HepG2 (cell line): ENCODE measurements around the gene FBXL22. TPM values are rescaled to one million over a fixed set of nuclear protein-coding genes. Genes with fewer than 3 reads are reported as not detected.

Experiments used
- ATAC-seq: fragments of 200-7000 bp; cut with Tn5 transposase; 3 replicates; pipeline ENCODE4 v1.9.1; 2020; ENCODE audit warnings: mild to moderate bottlenecking, moderate library complexity
- BruUV-seq: library from RNA; stranded (reverse); fragments of 400-500 nt; replicated peaks from 2 replicates; lab custom pipeline; 2021; lab: Mats Ljungman, UMichigan
- CTCF ChIA-PET: fragments of 300-600 bp; formaldehyde crosslinking; extraction: SDS; loops from one replicate; lab custom pipeline; 2021; ENCODE audit warnings: low total read pairs, inconsistent platforms, low intra/inter-chr PET ratio; lab: Yijun Ruan, JAX
- POLR2A ChIA-PET: fragments of 350-600 bp; sonication (Branson Sonifier 250); formaldehyde crosslinking; loops from one replicate; lab custom pipeline; 2020; ENCODE audit warnings: antibody characterized with exemption, inconsistent platforms; lab: Yijun Ruan, JAX
- DNase-seq: peaks from one replicate; pipeline ENCODE4 v3.0.0-alpha.2; 2015; ENCODE audit warnings: low spot score
- FAIRE-seq: peaks from 3 replicates; lab custom pipeline; 2011; peaks lifted over from hg19 to GRCh38; lab: Jason Lieb, UNC
- H2AFZ ChIP-seq: one replicate; pipeline ENCODE4 v1.6.1; 2011; ENCODE audit warnings: low read length, inconsistent platforms
- H3K27ac ChIP-seq: fragments of 300-600 bp; 3 replicates; pipeline ENCODE4 v1.8.0; 2011; ENCODE audit warnings: mixed run types, mild to moderate bottlenecking, mixed read lengths, low read length, inconsistent platforms; ENCODE audit not compliant: insufficient read depth; ENCODE audit errors: extremely low read length
- H3K27me3 ChIP-seq, 2 experiments: fragments of 200-600 bp in 1 of 2; 2 replicates in 1 of 2; 3 replicates in 1 of 2; pipeline versions ENCODE4 v1.6.0 to v1.8.0; 2011; ENCODE audit warnings: low read length in 2 of 2, mild to moderate bottlenecking in 2 of 2, moderate library complexity in 2 of 2, inconsistent platforms in 1 of 2; ENCODE audit not compliant: insufficient read depth in 2 of 2, control insufficient read depth in 1 of 2
- H3K36me3 ChIP-seq, 2 experiments: fragments of 200-600 bp in 1 of 2; replicated peaks in 1 of 2; 2 replicates in 1 of 2; 3 replicates in 1 of 2; pipeline versions ENCODE4 v1.5.1 to v1.8.0; 2011; ENCODE audit warnings: low read length in 2 of 2, inconsistent platforms in 1 of 2; ENCODE audit not compliant: insufficient read depth in 2 of 2, control insufficient read depth in 1 of 2
- H3K4me1 ChIP-seq: 2 replicates; pipeline ENCODE4 v1.5.1; 2012; ENCODE audit warnings: low read length, inconsistent platforms; ENCODE audit not compliant: insufficient read depth
- H3K4me2 ChIP-seq: 2 replicates; pipeline ENCODE4 v1.6.0; 2011; ENCODE audit warnings: low read depth, low read length, inconsistent platforms
- H3K4me3 ChIP-seq, 3 experiments: fragments of 200-600 bp in 1 of 3; sonication (generic), shearing (Covaris generic) in 1 of 3; replicated peaks in 1 of 3; 2 replicates each; pipeline ENCODE4 v1.5.1; 2011 to 2016; ENCODE audit warnings: low read length in 3 of 3, inconsistent platforms in 2 of 3, low read depth in 2 of 3, mild to moderate bottlenecking in 2 of 3, control low read depth in 1 of 3, mixed read lengths in 1 of 3; ENCODE audit not compliant: insufficient read depth in 1 of 3
- H3K79me2 ChIP-seq: one replicate; pipeline ENCODE4 v1.6.1; 2011; ENCODE audit warnings: low read length, inconsistent platforms; ENCODE audit not compliant: insufficient read depth
- H3K9ac ChIP-seq: 2 replicates; pipeline ENCODE4 v1.6.0; 2011; ENCODE audit warnings: mild to moderate bottlenecking, low read depth, low read length, inconsistent platforms; ENCODE audit not compliant: insufficient read depth
- H3K9me3 ChIP-seq: 2 replicates; pipeline ENCODE4 v1.5.1; 2012; ENCODE audit warnings: mild to moderate bottlenecking, low read length
- H4K20me1 ChIP-seq: 2 replicates; pipeline ENCODE4 v1.6.0; 2011; ENCODE audit warnings: inconsistent platforms, mild to moderate bottlenecking, low read length, moderate library complexity; ENCODE audit not compliant: insufficient read depth
- AGO1 ChIP-seq: fragments of 200-400 bp; formaldehyde crosslinking; IDR thresholded peaks from 2 replicates; pipeline ENCODE4 v1.6.1; 2017; ENCODE audit warnings: mild to moderate bottlenecking, low read depth, low read length, moderate library complexity; ENCODE audit not compliant: poor library complexity, severe bottlenecking
- ARID2 ChIP-seq: sonication (generic); formaldehyde crosslinking; IDR thresholded peaks from 2 replicates; pipeline ENCODE4 v1.8.1; 2022; ENCODE audit warnings: mild to moderate bottlenecking, missing genetic modification reagents, borderline replicate concordance
- CC2D1A ChIP-seq: sonication (generic); formaldehyde crosslinking; IDR thresholded peaks from 2 replicates; pipeline ENCODE4 v1.8.1; 2023; ENCODE audit warnings: mild to moderate bottlenecking, missing genetic modification reagents
- EP300 ChIP-seq, 3 experiments: sonication (generic) in 1 of 3; formaldehyde crosslinking in 1 of 3; IDR thresholded peaks; 2 replicates each; pipeline versions ENCODE4 v1.5.1 to v1.6.1; 2011 to 2020; ENCODE audit warnings: low read depth in 2 of 3, low read length in 2 of 3, borderline replicate concordance in 1 of 3, improper control_type of control experiment in 1 of 3, mild to moderate bottlenecking in 1 of 3, missing genetic modification reagents in 1 of 3, moderate library complexity in 1 of 3
- ESRRA ChIP-seq: sonication (generic); formaldehyde crosslinking; IDR thresholded peaks from 2 replicates; pipeline ENCODE4 v1.5.1; 2020; ENCODE audit warnings: mild to moderate bottlenecking, low read depth, missing genetic modification reagents
- GATA4 ChIP-seq: sonication (generic); IDR thresholded peaks from 2 replicates; pipeline ENCODE4 v1.6.1; 2016; ENCODE audit warnings: antibody characterized with exemption, low read depth, borderline replicate concordance
- GATAD2A ChIP-seq: IDR thresholded peaks from 2 replicates; pipeline ENCODE4 v1.6.1; 2016
- HNRNPUL1 ChIP-seq: fragments of 200-400 bp; formaldehyde crosslinking; IDR thresholded peaks from 2 replicates; pipeline ENCODE4 v1.6.1; 2017; ENCODE audit warnings: low read depth, mild to moderate bottlenecking, low read length, moderate library complexity
- KLF15 ChIP-seq: sonication (generic); formaldehyde crosslinking; IDR thresholded peaks from 2 replicates; pipeline ENCODE4 v1.8.1; 2023; ENCODE audit warnings: borderline replicate concordance, mild to moderate bottlenecking, inconsistent platforms, missing genetic modification reagents, mixed read lengths
- MLLT10 ChIP-seq: sonication (generic); formaldehyde crosslinking; IDR thresholded peaks from 2 replicates; pipeline ENCODE4 v1.4.0; 2020; ENCODE audit warnings: missing genetic modification reagents
- RCOR2 ChIP-seq: IDR thresholded peaks from 2 replicates; pipeline ENCODE4 v1.6.1; 2016; ENCODE audit warnings: missing biosample characterization, missing genetic modification reagents
- SMYD3 ChIP-seq: sonication (generic); formaldehyde crosslinking; IDR thresholded peaks from 2 replicates; pipeline ENCODE4 v1.8.1; 2023; ENCODE audit warnings: mild to moderate bottlenecking, missing genetic modification reagents
- ZNF543 ChIP-seq: sonication (generic); formaldehyde crosslinking; IDR thresholded peaks from 2 replicates; pipeline ENCODE4 v1.4.0; 2020; ENCODE audit warnings: mild to moderate bottlenecking, missing genetic modification reagents
- ZNF574 ChIP-seq: sonication (generic); formaldehyde crosslinking; IDR thresholded peaks from 2 replicates; pipeline ENCODE4 v1.4.0; 2020; ENCODE audit warnings: missing genetic modification reagents
- ZSCAN21 ChIP-seq: sonication (generic); formaldehyde crosslinking; IDR thresholded peaks from 2 replicates; pipeline ENCODE4 v1.8.0; 2022; ENCODE audit warnings: mild to moderate bottlenecking, missing genetic modification reagents, moderate library complexity, borderline replicate concordance
- WGBS: methylation state at CpG from one replicate; pipeline ENCODE4 v1.1.6; 2017; ENCODE audit warnings: low lambda C conversion rate; 5-methylcytosine and 5-hydroxymethylcytosine counted together
- in situ Hi-C: cut with HindIII; loops from 2 replicates; pipeline ENCODE4 v1.10.0; 2017; ENCODE audit warnings: low pct_unique_long_range_greater_than_20kb; ENCODE audit not compliant: extremely low pct_ligation_motif_present
- intact Hi-C: fragments of 100-400 bp; cut with micrococcal nuclease; formaldehyde crosslinking; loops from one replicate; pipeline ENCODE4 v1.10.0; 2022; ENCODE audit not compliant: unreplicated experiment
- polyA plus RNA-seq, 8 experiments: library from polyadenylated mRNA; depleted of rRNA in 3 of 8; stranded (reverse) in 7 of 8; unstranded in 1 of 8; fragments of >200 nt; fragmentation: Illumina TruSeq in 4 of 8; extraction: Trizol in 4 of 8; gene quantifications; 2 replicates each; pipeline versions ENCODE4 v1.2.1 to v1.2.3, GENCODE V29; 2011 to 2016; ENCODE audit warnings: low read depth in 4 of 8, missing spikeins in 1 of 8, mixed read lengths in 1 of 8; ENCODE audit not compliant: insufficient read depth in 1 of 8
- total RNA-seq, 5 experiments: library from RNA; depleted of rRNA; stranded (reverse); fragments of >200 nt; fragmentation: Illumina TruSeq; extraction: Trizol; gene quantifications; 2 replicates each; pipeline ENCODE4 v1.2.3, GENCODE V29; 2016; ENCODE audit warnings: low read depth in 1 of 5
- TF ChIP-seq, protein P1 (sequence below): sonication (generic); formaldehyde crosslinking; IDR thresholded peaks from 2 replicates; pipeline ENCODE4 v1.5.0; 2020; ENCODE audit warnings: mild to moderate bottlenecking, missing genetic modification reagents, moderate library complexity
- TF ChIP-seq, protein P2 (sequence below): sonication (generic); formaldehyde crosslinking; conservative IDR thresholded peaks from 2 replicates; pipeline ENCODE4 v1.4.0; 2020; ENCODE audit warnings: missing genetic modification reagents

FBXL22 gene
- total and polyA plus RNA-seq, 2 of the 13 experiments (the other 11 are each of a cell fraction or from before 2014, with no cell fraction given) = 0.15 to 0.33 TPM

- DNase-seq (peak; percentile 34), ATAC-seq (peak; percentile 50), FAIRE-seq (peak; percentile 21)
- Histone ChIP-seq H4K20me1 (no peaks in the 10 kb centered on the region), H3K36me3 (no peaks in the 10 kb centered on the region), H3K4me2 (peak overlapping the region; percentile 99), H3K4me3 (peak overlapping the region; percentile 61 to 88 (median 79)), H3K79me2 (no peaks in the 10 kb centered on the region), H3K9ac (peak overlapping the region; percentile 83), H2AFZ (no peak overlapping the region), H3K27ac (peak overlapping the region; percentile 83), H3K4me1 (peaks cover 41% of the 10 kb centered on the region), H3K27me3 (no peaks in the 10 kb centered on the region; a peak in 1 of 5 replicates), H3K9me3 (no peaks in the 10 kb centered on the region)
- CTCF ChIA-PET = interaction anchor here (1.3 to 2.0 kb wide), 2 partner anchors 112 to 132 kb away, joined by 4 to 9 read pairs; no protein-coding TSS in a partner anchor
- in situ Hi-C loops = no loop called here
- POLR2A ChIA-PET = interaction anchor here (0.8 to 4.3 kb wide), 10 partner anchors 11 to 564 kb away, joined by 3 to 31 read pairs (median 6); partner anchors contain the start of genes CIAO2A, PPIB and USP3
- WGBS = 0% methylated on average over 8 of the region's 19 CpGs
- intact Hi-C loops = loop anchor here (5.0 kb wide), 2 partner anchors 132 to 307 kb away; no protein-coding TSS in a partner anchor
- BruUV-seq = no TSS peak
- TF ChIP-seq MLLT10 (CRISPR knock-in tag) (no peak), ARID2 (CRISPR knock-in tag) (peak; percentile 20; the same call in 1 of the 2 replicates), ZSCAN21 (CRISPR knock-in tag) (no peak), SMYD3 (CRISPR knock-in tag) (0 out of 2 replicates have a peak, but pooled peaks have one; percentile 26), GATA4 (no peak), ESRRA (no peak), GATAD2A (CRISPR knock-in tag) (peak; percentile 45; the same call in 1 of the 2 replicates), ZNF574 (CRISPR knock-in tag) (peak; percentile 77), EP300 (IDR thresholded peaks at IDR 0.05; ENCODE audit: low read depth in 2 of 2, low read length in 2 of 2) (no peak), EP300 (CRISPR knock-in tag; IDR thresholded peaks at IDR 0.05; ENCODE audit: borderline replicate concordance) (no peak), ZNF543 (CRISPR knock-in tag) (no peak), AGO1 (no peak), KLF15 (CRISPR knock-in tag) (no peak), HNRNPUL1 (no peak), CC2D1A (CRISPR knock-in tag) (0 out of 2 replicates have a peak, but pooled peaks have one; percentile 56), RCOR2 (no peak)
- TF ChIP-seq, protein P1, sequence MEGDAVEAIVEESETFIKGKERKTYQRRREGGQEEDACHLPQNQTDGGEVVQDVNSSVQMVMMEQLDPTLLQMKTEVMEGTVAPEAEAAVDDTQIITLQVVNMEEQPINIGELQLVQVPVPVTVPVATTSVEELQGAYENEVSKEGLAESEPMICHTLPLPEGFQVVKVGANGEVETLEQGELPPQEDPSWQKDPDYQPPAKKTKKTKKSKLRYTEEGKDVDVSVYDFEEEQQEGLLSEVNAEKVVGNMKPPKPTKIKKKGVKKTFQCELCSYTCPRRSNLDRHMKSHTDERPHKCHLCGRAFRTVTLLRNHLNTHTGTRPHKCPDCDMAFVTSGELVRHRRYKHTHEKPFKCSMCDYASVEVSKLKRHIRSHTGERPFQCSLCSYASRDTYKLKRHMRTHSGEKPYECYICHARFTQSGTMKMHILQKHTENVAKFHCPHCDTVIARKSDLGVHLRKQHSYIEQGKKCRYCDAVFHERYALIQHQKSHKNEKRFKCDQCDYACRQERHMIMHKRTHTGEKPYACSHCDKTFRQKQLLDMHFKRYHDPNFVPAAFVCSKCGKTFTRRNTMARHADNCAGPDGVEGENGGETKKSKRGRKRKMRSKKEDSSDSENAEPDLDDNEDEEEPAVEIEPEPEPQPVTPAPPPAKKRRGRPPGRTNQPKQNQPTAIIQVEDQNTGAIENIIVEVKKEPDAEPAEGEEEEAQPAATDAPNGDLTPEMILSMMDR (CRISPR knock-in tag) = peak; percentile 83
- TF ChIP-seq, protein P2, sequence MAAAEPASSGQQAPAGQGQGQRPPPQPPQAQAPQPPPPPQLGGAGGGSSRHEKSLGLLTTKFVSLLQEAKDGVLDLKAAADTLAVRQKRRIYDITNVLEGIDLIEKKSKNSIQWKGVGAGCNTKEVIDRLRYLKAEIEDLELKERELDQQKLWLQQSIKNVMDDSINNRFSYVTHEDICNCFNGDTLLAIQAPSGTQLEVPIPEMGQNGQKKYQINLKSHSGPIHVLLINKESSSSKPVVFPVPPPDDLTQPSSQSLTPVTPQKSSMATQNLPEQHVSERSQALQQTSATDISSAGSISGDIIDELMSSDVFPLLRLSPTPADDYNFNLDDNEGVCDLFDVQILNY (CRISPR knock-in tag) = no peak
Measured at GRCh38 chr15:63599401-63600000, 2.3 kb downstream of the FBXL22 start.
